GM12892 (cell line): ENCODE measurements around the gene FBXL20.

Source experiments
- POLR2A ChIP-seq: IDR thresholded peaks from 2 replicates; pipeline ENCODE4 v1.6.1; 2011; ENCODE audit warnings: low read depth, low read length, control low read depth
- POLR2AphosphoS5 ChIP-seq: IDR thresholded peaks from 2 replicates; pipeline ENCODE4 v1.6.1; 2011; ENCODE audit warnings: low read depth, low read length, control low read depth
- TAF1 ChIP-seq: IDR thresholded peaks from 2 replicates; pipeline ENCODE4 v1.6.1; 2011; ENCODE audit warnings: low read depth, mild to moderate bottlenecking, control low read depth, low read length, borderline replicate concordance

GRCh38 chr17:39261286-39261685 is 140.1 kb downstream of the FBXL20 start:
- TF ChIP-seq TAF1 (no peak), POLR2A (no peak), POLR2AphosphoS5 (no peak)
